Panc1 (cell line): ENCODE results near the gene MAL. TPM values are rescaled to one million over a fixed set of nuclear protein-coding genes. Genes with fewer than 3 reads are reported as not detected.

Experiments used
- ATAC-seq: fragments of 200-7000 bp; cut with Tn5 transposase; 2 replicates; pipeline ENCODE4 v1.9.1; 2020; ENCODE audit warnings: mild to moderate bottlenecking, moderate library complexity
- BruUV-seq: library from RNA; stranded (reverse); fragments of 400-500 nt; replicated peaks from 2 replicates; lab custom pipeline; 2021; lab: Mats Ljungman, UMichigan
- CTCF ChIA-PET: fragments of 300-600 bp; sonication (Branson Sonifier 250); formaldehyde crosslinking; loops from one replicate; lab custom pipeline; 2022; ENCODE audit warnings: antibody characterized with exemption; lab: Charles Lee
- POLR2A ChIA-PET: fragments of 300-600 bp; sonication (Branson Sonifier 250); formaldehyde crosslinking; loops from one replicate; lab custom pipeline; 2022; ENCODE audit warnings: antibody characterized with exemption; lab: Charles Lee
- DNase-seq: peaks from one replicate; pipeline ENCODE4 v3.0.0-alpha.2; 2010; ENCODE audit warnings: low read depth, low spot score
- H3K27ac ChIP-seq: 2 replicates; pipeline ENCODE4 v1.5.1; 2011; ENCODE audit warnings: mild to moderate bottlenecking, low read length, inconsistent platforms
- H3K27me3 ChIP-seq: fragments of 200-500 bp; sonication (Bioruptor generic); 2 replicates; pipeline ENCODE4 v1.6.0; 2014; ENCODE audit warnings: low read length, inconsistent platforms; ENCODE audit not compliant: control insufficient read depth, insufficient read depth
- H3K36me3 ChIP-seq: fragments of 200-500 bp; sonication (Bioruptor generic); 2 replicates; pipeline ENCODE4 v1.5.1; 2014; ENCODE audit warnings: inconsistent platforms, mild to moderate bottlenecking, low read length, moderate library complexity; ENCODE audit not compliant: control insufficient read depth, insufficient read depth
- H3K4me1 ChIP-seq: 2 replicates; pipeline ENCODE4 v1.5.1; 2011; ENCODE audit warnings: inconsistent platforms, mild to moderate bottlenecking, low read length, moderate library complexity; ENCODE audit not compliant: control insufficient read depth, insufficient read depth
- H3K4me3 ChIP-seq, 2 experiments: 2 replicates each; pipeline ENCODE4 v1.5.1; 2011 to 2012; ENCODE audit warnings: low read depth in 2 of 2, low read length in 2 of 2, mild to moderate bottlenecking in 2 of 2, inconsistent platforms in 1 of 2, moderate library complexity in 1 of 2
- H3K9me3 ChIP-seq: fragments of 200-500 bp; sonication (Bioruptor generic); 2 replicates; pipeline ENCODE4 v1.5.1; 2014; ENCODE audit warnings: low read depth, mild to moderate bottlenecking, inconsistent platforms, low read length, moderate library complexity; ENCODE audit not compliant: control insufficient read depth, insufficient read depth
- POLR2AphosphoS5 ChIP-seq: IDR thresholded peaks from 2 replicates; pipeline ENCODE4 v1.6.1; 2012; ENCODE audit warnings: mild to moderate bottlenecking, low read depth, low read length, moderate library complexity
- SIN3A ChIP-seq: IDR thresholded peaks from 2 replicates; pipeline ENCODE4 v1.6.1; 2012; ENCODE audit warnings: low read depth, mild to moderate bottlenecking, low read length, moderate library complexity, borderline replicate concordance; ENCODE audit not compliant: insufficient read depth
- TCF7L2 ChIP-seq: IDR thresholded peaks from 2 replicates; pipeline ENCODE4 v1.6.1; 2011; ENCODE audit warnings: mild to moderate bottlenecking, low read depth, low read length, inconsistent platforms
- in situ Hi-C: cut with HindIII; loops from 2 replicates; pipeline ENCODE4 v1.10.0; 2016; ENCODE audit warnings: low sequenced_read_pairs, low pct_unique_long_range_greater_than_20kb
- intact Hi-C: fragments of 100-400 bp; cut with micrococcal nuclease; formaldehyde crosslinking; loops from one replicate; pipeline ENCODE4 v1.10.0; 2022; ENCODE audit not compliant: unreplicated experiment
- total RNA-seq: library from RNA; stranded (reverse); gene quantifications from one replicate; pipeline ENCODE4 v1.2.1, GENCODE V29; 2021; ENCODE audit not compliant: unreplicated experiment
- TF ChIP-seq, protein P1 (sequence below): fragments of 450-650 bp; IDR thresholded peaks from 2 replicates; pipeline ENCODE4 v1.5.1; 2017; ENCODE audit warnings: mild to moderate bottlenecking
- TF ChIP-seq, protein P2 (sequence below), 2 experiments: IDR thresholded peaks; 2 replicates each; pipeline ENCODE4 v1.6.1; 2011 to 2012; ENCODE audit warnings: low read depth in 2 of 2, control low read depth in 1 of 2, low read length in 1 of 2, mild to moderate bottlenecking in 1 of 2, moderate library complexity in 1 of 2; ENCODE audit not compliant: insufficient read depth in 1 of 2

Gene MAL
- total RNA-seq, 1 experiment from 2014 or later, result 1.3 TPM

DNA sequence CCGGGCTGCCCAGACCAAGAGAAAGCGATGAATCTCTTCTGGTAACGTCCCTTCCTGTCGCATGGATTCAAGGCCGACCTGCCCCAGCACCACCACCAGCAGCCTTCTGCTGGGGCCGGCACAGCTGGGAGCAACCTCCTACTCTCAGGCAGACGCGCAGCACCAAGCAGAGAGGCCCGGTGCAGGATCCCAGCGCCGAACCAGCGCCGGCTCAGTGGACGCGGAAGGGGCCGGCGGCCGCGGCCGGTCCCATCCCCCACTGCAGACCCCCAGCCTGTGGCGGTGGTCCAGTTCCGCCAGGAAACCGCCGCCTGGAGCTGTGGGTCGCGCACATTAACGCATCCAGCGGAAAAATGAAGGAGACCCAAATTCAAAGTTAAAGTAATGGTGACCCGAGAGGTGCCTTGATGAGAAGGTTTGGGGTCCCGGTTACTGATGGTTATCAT is 525 bp upstream of the MAL start:
- ATAC-seq (no peak), DNase-seq (no peak)
- intact Hi-C loops, result no loop called here
- H3K4me1 ChIP-seq, result peaks cover 3% of the 10 kb centered on the region; the same call in 1 of the 2 replicates
- in situ Hi-C loops, result no loop called here
- ChIA-PET CTCF (interaction anchor here (0.8 kb wide), 1 partner anchor 54 kb away, joined by 3 read pairs; no protein-coding TSS in a partner anchor), POLR2A (interaction anchor here (0.7 kb wide), 2 partner anchors 38 to 135 kb away, joined by 7 to 12 read pairs; partner anchors contain the start of gene ZNF514)
- no peak overlapping the region for H3K27ac ChIP-seq
- no peaks in the 10 kb centered on the region for H3K9me3 ChIP-seq
- BruUV-seq, result no TSS peak
- TF ChIP-seq SIN3A (no peak), TCF7L2 (no peak)
- H3K4me3 ChIP-seq, result no peak overlapping the region
- no peaks in the 10 kb centered on the region for H3K36me3 ChIP-seq
- peaks cover 13% of the 10 kb centered on the region for H3K27me3 ChIP-seq

DNA sequence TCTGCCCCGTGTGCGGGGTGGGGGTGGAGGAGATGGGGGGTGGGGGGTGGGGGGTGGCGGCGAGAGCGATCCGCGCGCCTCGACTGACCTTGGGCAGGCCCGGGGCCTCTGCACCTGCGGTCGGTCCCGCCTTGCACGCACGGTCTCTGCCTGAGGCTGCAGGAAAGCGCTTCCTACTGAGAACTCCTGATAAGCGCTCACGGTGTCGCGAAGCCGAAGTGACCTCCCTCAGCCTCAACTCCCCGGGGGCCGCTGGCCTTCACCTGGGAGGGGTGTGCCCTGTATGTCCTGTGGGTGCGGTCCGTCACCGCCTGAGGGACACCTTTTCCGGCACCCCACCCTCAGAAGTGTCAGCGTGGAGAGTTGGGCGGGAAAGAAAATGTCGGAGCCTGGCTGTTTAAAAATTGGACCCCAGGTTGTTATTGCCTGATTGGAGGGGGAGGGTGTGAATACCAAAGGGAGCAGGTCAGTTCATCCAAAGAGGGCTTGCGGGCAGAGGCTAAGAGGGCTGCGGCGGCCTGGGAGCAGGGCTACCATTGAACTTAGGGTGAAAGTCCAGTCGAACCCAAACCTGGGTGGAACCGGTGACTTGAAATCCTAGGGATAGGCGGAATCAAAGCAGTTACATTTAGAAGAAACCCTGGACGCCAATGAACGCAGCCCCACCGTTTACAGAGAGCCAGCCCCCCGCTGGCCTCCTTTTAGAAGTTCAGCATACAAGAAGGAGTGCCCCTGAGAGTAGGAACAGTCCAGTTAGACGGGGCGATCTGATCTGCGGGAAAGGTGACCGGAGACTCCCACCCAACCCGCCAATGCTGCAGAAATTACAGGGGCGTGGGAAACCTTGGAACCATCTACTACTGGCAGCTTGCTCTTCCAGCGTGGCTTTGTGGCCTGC is 1.2 kb downstream of the MAL start:
- in situ Hi-C loops, result no loop called here
- no peaks in the 10 kb centered on the region for H3K9me3 ChIP-seq
- CTCF ChIA-PET, result interaction anchor here (0.8 kb wide), 1 partner anchor 53 kb away, joined by 5 read pairs; no protein-coding TSS in a partner anchor
- ATAC-seq (0 out of 2 replicates have a peak, but pooled peaks have one; percentile 31), DNase-seq (no peak)
- intact Hi-C loops, result no loop called here
- H3K4me3 ChIP-seq, result peak overlapping the region; percentile 41 to 54; a peak in 3 of 4 replicates
- POLR2A ChIA-PET, result no interaction called here
- peaks cover 13% of the 10 kb centered on the region for H3K27me3 ChIP-seq
- TF ChIP-seq POLR2AphosphoS5, result no peak
- no peak for TF ChIP-seq SIN3A
- no peak for TF ChIP-seq TCF7L2
- TF ChIP-seq, protein P1, sequence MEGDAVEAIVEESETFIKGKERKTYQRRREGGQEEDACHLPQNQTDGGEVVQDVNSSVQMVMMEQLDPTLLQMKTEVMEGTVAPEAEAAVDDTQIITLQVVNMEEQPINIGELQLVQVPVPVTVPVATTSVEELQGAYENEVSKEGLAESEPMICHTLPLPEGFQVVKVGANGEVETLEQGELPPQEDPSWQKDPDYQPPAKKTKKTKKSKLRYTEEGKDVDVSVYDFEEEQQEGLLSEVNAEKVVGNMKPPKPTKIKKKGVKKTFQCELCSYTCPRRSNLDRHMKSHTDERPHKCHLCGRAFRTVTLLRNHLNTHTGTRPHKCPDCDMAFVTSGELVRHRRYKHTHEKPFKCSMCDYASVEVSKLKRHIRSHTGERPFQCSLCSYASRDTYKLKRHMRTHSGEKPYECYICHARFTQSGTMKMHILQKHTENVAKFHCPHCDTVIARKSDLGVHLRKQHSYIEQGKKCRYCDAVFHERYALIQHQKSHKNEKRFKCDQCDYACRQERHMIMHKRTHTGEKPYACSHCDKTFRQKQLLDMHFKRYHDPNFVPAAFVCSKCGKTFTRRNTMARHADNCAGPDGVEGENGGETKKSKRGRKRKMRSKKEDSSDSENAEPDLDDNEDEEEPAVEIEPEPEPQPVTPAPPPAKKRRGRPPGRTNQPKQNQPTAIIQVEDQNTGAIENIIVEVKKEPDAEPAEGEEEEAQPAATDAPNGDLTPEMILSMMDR, result no peak
- TF ChIP-seq, protein P2, sequence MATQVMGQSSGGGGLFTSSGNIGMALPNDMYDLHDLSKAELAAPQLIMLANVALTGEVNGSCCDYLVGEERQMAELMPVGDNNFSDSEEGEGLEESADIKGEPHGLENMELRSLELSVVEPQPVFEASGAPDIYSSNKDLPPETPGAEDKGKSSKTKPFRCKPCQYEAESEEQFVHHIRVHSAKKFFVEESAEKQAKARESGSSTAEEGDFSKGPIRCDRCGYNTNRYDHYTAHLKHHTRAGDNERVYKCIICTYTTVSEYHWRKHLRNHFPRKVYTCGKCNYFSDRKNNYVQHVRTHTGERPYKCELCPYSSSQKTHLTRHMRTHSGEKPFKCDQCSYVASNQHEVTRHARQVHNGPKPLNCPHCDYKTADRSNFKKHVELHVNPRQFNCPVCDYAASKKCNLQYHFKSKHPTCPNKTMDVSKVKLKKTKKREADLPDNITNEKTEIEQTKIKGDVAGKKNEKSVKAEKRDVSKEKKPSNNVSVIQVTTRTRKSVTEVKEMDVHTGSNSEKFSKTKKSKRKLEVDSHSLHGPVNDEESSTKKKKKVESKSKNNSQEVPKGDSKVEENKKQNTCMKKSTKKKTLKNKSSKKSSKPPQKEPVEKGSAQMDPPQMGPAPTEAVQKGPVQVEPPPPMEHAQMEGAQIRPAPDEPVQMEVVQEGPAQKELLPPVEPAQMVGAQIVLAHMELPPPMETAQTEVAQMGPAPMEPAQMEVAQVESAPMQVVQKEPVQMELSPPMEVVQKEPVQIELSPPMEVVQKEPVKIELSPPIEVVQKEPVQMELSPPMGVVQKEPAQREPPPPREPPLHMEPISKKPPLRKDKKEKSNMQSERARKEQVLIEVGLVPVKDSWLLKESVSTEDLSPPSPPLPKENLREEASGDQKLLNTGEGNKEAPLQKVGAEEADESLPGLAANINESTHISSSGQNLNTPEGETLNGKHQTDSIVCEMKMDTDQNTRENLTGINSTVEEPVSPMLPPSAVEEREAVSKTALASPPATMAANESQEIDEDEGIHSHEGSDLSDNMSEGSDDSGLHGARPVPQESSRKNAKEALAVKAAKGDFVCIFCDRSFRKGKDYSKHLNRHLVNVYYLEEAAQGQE (IDR thresholded peaks at IDR 0.05; ENCODE audit: insufficient read depth in 1 of 2, low read depth in 2 of 2, low read length in 1 of 2), result no peak
- H3K36me3 ChIP-seq, result no peaks in the 10 kb centered on the region
- BruUV-seq, result no TSS peak
- no peak overlapping the region for H3K27ac ChIP-seq
- H3K4me1 ChIP-seq, result peaks cover 3% of the 10 kb centered on the region; the same call in 1 of the 2 replicates
